Measurements from ENCODE around the gene PARN.

The PARN gene

GRCh38 chr16:14629919-14630619 lies at the start of gene PARN:
Gene PARN (minus strand): TSS chr16:14630260. CDS start chr16:14630125, 135 bp downstream.
- Histone ChIP-seq H3K27me3 (ENCODE audit: low read depth) (no peaks in the 10 kb centered on the region), H3K9me3 (no peaks in the 10 kb centered on the region), H3K4me1 (peaks cover 22% of the 10 kb centered on the region), H3K4me3 (peak within 1 kb of the TSS; percentile 89), H3K36me3 (replicated peaks) (peaks cover 25% of the 10 kb centered on the region)
- in situ Hi-C loops (cut with MboI; ENCODE audit: low sequenced_read_pairs): no loop called here
- DNase-seq (ENCODE audit: low spot score in 2 of 2): peak; percentile 96 to 99

- H3K4me3 ChIP-seq: no peak overlapping the region
- DNase-seq (ENCODE audit: low spot score in 2 of 2): no peak
- H3K4me1 ChIP-seq: no peaks in the 10 kb centered on the region
- no peaks in the 10 kb centered on the region for H3K9me3 ChIP-seq
- no peaks in the 10 kb centered on the region for H3K27me3 ChIP-seq (ENCODE audit: low read depth)
- H3K36me3 ChIP-seq (replicated peaks): no peaks in the 10 kb centered on the region
- in situ Hi-C loops (cut with MboI; ENCODE audit: low sequenced_read_pairs): no loop called here
Measured at GRCh38 chr16:14678748-14679497, 48.9 kb upstream of the PARN start.

- Histone ChIP-seq H3K4me1 (no peaks in the 10 kb centered on the region), H3K27me3 (ENCODE audit: low read depth) (no peaks in the 10 kb centered on the region), H3K36me3 (replicated peaks) (no peaks in the 10 kb centered on the region), H3K9me3 (no peaks in the 10 kb centered on the region), H3K4me3 (no peak overlapping the region)
- in situ Hi-C loops (cut with MboI; ENCODE audit: low sequenced_read_pairs): no loop called here
- no peak for DNase-seq (ENCODE audit: low spot score in 2 of 2)
Measured at GRCh38 chr16:14677627-14678026, 47.6 kb upstream of the PARN start.

GRCh38 chr16:14676633-14677032 lies 46.6 kb upstream of the PARN start:
- Histone ChIP-seq H3K4me1 (no peaks in the 10 kb centered on the region), H3K9me3 (no peaks in the 10 kb centered on the region), H3K27me3 (ENCODE audit: low read depth) (no peaks in the 10 kb centered on the region), H3K4me3 (no peak overlapping the region), H3K36me3 (replicated peaks) (no peaks in the 10 kb centered on the region)
- in situ Hi-C loops (cut with MboI; ENCODE audit: low sequenced_read_pairs): no loop called here
- DNase-seq (ENCODE audit: low spot score in 2 of 2): no peak

- DNase-seq (ENCODE audit: low spot score in 2 of 2): no peak
- Histone ChIP-seq H3K4me3 (no peak overlapping the region), H3K36me3 (replicated peaks) (peaks cover 4% of the 10 kb centered on the region), H3K27me3 (ENCODE audit: low read depth) (no peaks in the 10 kb centered on the region), H3K4me1 (no peaks in the 10 kb centered on the region), H3K9me3 (no peaks in the 10 kb centered on the region)
- in situ Hi-C loops (cut with MboI; ENCODE audit: low sequenced_read_pairs): no loop called here
Measured at GRCh38 chr16:14672403-14672971, 42.4 kb upstream of the PARN start.

- in situ Hi-C loops (cut with MboI; ENCODE audit: low sequenced_read_pairs): no loop called here
- Histone ChIP-seq H3K4me3 (no peak overlapping the region), H3K4me1 (no peaks in the 10 kb centered on the region), H3K27me3 (ENCODE audit: low read depth) (no peaks in the 10 kb centered on the region), H3K9me3 (no peaks in the 10 kb centered on the region), H3K36me3 (replicated peaks) (peaks cover 24% of the 10 kb centered on the region)
- no peak for DNase-seq (ENCODE audit: low spot score in 2 of 2)
Measured at GRCh38 chr16:14669776-14670175, 39.7 kb upstream of the PARN start.

- peaks cover 33% of the 10 kb centered on the region for H3K36me3 ChIP-seq (replicated peaks)
- no peak for DNase-seq (ENCODE audit: low spot score in 2 of 2)
- H3K4me1 ChIP-seq: no peaks in the 10 kb centered on the region
- H3K4me3 ChIP-seq: no peak overlapping the region
- H3K27me3 ChIP-seq (ENCODE audit: low read depth): no peaks in the 10 kb centered on the region
- in situ Hi-C loops (cut with MboI; ENCODE audit: low sequenced_read_pairs): no loop called here
- no peaks in the 10 kb centered on the region for H3K9me3 ChIP-seq
Measured at GRCh38 chr16:14668556-14669223, 38.6 kb upstream of the PARN start.

GRCh38 chr16:14667347-14668266 lies 37.5 kb upstream of the PARN start:
- Histone ChIP-seq H3K36me3 (replicated peaks) (peaks cover 44% of the 10 kb centered on the region), H3K9me3 (no peaks in the 10 kb centered on the region), H3K4me1 (no peaks in the 10 kb centered on the region), H3K27me3 (ENCODE audit: low read depth) (no peaks in the 10 kb centered on the region), H3K4me3 (no peak overlapping the region)
- no peak for DNase-seq (ENCODE audit: low spot score in 2 of 2)
- in situ Hi-C loops (cut with MboI; ENCODE audit: low sequenced_read_pairs): no loop called here

GRCh38 chr16:14658063-14658462 lies 28.0 kb upstream of the PARN start:
- Histone ChIP-seq H3K4me3 (no peak overlapping the region), H3K9me3 (no peaks in the 10 kb centered on the region), H3K36me3 (replicated peaks) (peaks cover 71% of the 10 kb centered on the region), H3K4me1 (no peaks in the 10 kb centered on the region; the same call in 1 of the 2 replicates), H3K27me3 (ENCODE audit: low read depth) (no peaks in the 10 kb centered on the region)
- DNase-seq (ENCODE audit: low spot score in 2 of 2): no peak
- in situ Hi-C loops (cut with MboI; ENCODE audit: low sequenced_read_pairs): no loop called here

GRCh38 chr16:14652726-14653125 lies 22.7 kb upstream of the PARN start:
- Histone ChIP-seq H3K4me3 (no peak overlapping the region), H3K9me3 (no peaks in the 10 kb centered on the region), H3K27me3 (ENCODE audit: low read depth) (no peaks in the 10 kb centered on the region), H3K4me1 (no peaks in the 10 kb centered on the region; the same call in 1 of the 2 replicates), H3K36me3 (replicated peaks) (peaks cover 77% of the 10 kb centered on the region)
- no peak for DNase-seq (ENCODE audit: low spot score in 2 of 2)
- in situ Hi-C loops (cut with MboI; ENCODE audit: low sequenced_read_pairs): no loop called here

- Histone ChIP-seq H3K9me3 (no peaks in the 10 kb centered on the region), H3K4me3 (no peak overlapping the region), H3K36me3 (replicated peaks) (peaks cover 81% of the 10 kb centered on the region), H3K4me1 (no peaks in the 10 kb centered on the region), H3K27me3 (ENCODE audit: low read depth) (no peaks in the 10 kb centered on the region)
- in situ Hi-C loops (cut with MboI; ENCODE audit: low sequenced_read_pairs): no loop called here
- no peak for DNase-seq (ENCODE audit: low spot score in 2 of 2)
Measured at GRCh38 chr16:14650629-14651028, 20.6 kb upstream of the PARN start.

GRCh38 chr16:14649816-14650215 lies 19.8 kb upstream of the PARN start:
- Histone ChIP-seq H3K27me3 (ENCODE audit: low read depth) (no peaks in the 10 kb centered on the region), H3K9me3 (no peaks in the 10 kb centered on the region), H3K4me1 (no peaks in the 10 kb centered on the region), H3K4me3 (no peak overlapping the region), H3K36me3 (replicated peaks) (peaks cover 87% of the 10 kb centered on the region)
- in situ Hi-C loops (cut with MboI; ENCODE audit: low sequenced_read_pairs): no loop called here
- no peak for DNase-seq (ENCODE audit: low spot score in 2 of 2)

GRCh38 chr16:14641926-14642325 lies 11.9 kb upstream of the PARN start:
- Histone ChIP-seq H3K9me3 (no peaks in the 10 kb centered on the region), H3K4me3 (no peak overlapping the region), H3K36me3 (replicated peaks) (peaks cover 58% of the 10 kb centered on the region), H3K27me3 (ENCODE audit: low read depth) (no peaks in the 10 kb centered on the region), H3K4me1 (peaks cover 7% of the 10 kb centered on the region)
- peak in 1 of 2 experiments; percentile 28 for DNase-seq (ENCODE audit: low spot score in 2 of 2)
- in situ Hi-C loops (cut with MboI; ENCODE audit: low sequenced_read_pairs): no loop called here

Measured in HAP-1 (cell line).